Fibroblast of skin of left biceps (primary cell): ENCODE results near the gene CD4.

Experiments
- DNase-seq, 2 experiments: peaks; one replicate each; pipeline ENCODE4 v3.0.0-alpha.2; 2013; ENCODE audit warnings: low read depth in 2 of 2

The CD4 gene

DNA sequence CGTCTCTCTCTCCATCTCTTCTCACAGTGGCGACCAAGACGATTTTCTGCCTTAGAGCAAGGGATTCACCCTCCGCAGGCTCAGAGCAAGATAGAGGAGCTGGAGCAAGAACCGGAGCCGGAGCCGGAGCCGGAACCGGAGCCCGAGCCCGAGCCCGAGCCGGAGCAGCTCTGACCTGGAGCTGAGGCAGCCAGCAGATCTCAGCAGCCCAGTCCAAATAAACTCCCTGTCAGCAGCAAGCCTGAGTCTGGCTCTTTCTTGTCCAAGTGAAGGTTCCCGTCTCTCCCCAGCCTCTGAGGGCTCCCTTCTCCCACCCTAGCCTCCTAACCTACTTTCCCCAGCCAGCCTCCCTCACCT, 11.1 kb upstream of the CD4 start:
- DNase-seq, result no peak

DNA sequence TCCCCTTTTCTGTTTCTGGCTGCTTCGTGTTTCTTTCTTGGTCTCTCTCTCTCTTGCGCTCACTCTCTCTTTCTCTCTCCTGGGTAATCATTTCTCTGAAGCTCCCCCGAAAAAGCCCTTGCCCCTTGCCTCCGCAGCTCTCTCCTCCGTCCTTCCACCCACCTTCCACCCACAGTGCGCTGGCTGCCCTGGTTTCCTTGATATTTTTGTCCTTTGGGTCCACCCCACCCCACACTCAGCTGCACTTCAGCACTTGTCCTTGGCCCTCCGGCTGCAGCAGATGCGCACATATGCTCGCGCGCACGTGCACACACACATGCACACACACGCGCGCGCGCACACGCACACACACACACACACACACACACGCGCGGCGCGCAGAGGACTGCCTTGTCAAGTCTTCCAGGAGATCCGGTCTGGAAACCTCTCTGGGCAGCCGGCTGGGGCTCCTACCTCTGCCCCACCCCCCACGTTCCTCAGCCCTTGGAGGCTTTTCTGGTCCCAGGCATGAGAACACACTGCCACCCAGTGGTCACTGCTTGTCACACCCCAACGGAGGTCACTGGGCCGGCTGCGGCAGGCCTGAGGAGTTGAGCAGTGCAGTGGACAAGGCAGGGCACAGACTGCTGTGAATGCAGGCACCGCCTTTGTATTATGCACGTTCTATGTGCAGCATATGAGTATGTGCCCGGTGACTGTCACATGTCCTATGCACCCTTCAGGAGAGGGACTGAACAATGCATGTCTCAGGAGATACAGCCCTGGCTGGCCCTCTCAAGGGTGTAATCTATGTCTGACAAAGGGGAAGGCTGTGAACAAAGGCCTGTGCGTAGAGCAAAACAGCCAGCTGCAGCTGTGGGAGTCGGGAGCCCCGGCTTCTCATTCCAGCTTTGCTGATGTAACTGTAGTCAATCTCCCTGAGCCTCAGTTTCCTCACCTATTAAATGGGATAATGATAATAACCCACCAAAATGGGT, 10.5 kb upstream of the CD4 start:
- DNase-seq, result peak; percentile 78 to 80

DNA sequence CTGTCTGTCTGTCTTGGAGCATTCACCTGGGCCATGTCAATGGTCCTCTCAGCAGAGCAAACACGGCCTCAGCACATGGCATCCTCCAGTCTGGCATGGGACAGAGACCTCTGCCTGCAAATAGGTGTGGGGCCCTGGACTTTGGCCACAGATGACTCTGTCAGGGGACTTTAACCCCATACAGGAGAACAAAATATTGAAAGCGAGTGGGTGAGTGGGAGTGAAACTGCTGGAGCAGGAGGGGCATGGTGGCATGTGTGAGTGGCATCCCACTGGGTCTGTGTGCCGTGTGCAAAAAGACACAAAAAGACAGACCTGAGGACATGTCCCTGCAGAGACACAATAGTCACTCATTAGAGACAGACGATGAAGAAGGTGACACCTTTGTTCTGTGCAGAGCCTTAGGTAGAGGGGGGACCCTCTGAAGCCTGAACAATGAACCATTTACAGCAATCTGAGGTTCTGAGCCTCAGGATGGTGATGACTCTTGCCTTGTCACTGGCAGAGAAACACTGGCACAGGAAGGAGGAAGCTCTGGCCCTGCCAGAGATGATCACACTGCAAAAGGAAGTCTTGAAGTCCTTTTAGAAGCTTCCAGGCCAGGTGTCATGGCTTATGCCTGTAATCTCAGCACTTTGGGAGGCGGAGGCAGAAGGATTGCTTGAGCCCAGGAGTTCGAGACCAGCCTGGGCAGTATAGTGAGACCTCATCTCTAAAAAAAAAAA, 9.5 kb upstream of the CD4 start:
- no peak for DNase-seq

GRCh38 chr12:6780573-6780972, 8.8 kb upstream of the CD4 start:
- no peak for DNase-seq

DNA sequence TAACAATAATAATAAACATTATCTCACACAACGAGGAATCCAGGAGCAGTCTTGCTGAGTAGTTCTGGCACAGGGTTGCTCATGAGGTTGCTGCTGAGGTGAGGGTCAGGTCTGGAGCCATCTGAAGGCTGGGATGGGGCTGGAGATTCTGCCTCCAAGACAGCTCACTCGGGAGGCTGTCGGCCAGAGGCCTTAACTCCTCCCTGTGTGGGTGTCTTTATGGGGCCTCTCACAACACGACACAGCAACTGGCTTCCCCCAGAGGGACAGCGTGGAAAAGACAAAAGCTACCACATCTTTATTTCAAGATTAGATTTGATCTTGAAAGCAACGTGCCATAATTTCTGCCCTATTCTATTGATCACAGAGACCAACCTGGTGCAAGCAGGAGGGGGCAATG, 7.2 kb upstream of the CD4 start:
- no peak for DNase-seq

- no peak for DNase-seq
These were observed 6.3 kb upstream of the CD4 start for GRCh38 chr12:6782850-6783566.

DNA sequence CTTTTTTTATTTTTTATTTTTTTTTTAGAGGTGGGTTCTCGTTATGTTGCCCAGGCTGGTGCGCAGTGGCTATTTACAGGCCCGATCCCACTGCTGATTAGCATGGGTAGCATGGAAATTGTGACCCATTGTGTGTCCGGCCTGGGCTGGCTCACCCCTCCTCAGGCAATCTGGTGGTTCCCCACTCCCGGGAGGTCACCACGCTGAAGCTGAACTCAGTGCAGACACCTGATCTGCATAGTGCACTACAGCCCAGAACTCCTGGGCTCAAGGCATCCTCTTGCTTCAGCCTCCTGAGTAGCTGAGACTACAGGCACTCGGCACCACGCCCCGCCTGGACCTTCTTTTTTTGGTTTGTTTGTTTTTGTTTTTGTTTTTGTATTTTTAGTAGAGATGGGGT, 5.5 kb upstream of the CD4 start:
- DNase-seq, result no peak

- DNase-seq, result no peak
These were observed 5.0 kb upstream of the CD4 start for GRCh38 chr12:6784296-6784695.

DNA sequence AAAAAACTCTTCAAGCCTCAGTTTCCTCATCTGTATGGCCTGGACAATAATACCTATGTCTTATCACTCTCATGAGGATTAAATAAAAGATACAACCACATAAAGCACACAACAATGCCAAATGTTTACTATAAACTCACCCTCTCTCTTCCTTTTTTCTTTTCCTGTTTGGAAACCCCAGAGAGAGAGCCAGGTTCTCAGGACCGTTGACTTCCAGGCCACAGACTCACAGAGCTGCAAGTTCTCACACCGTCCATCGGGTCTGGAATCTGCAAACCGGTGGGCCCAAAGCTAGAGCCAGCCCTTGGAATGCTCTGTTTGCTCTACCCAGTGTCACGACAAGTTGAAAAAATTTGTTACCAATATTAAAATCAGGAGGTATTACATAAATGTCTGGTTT, 4.6 kb upstream of the CD4 start:
- no peak for DNase-seq

DNA sequence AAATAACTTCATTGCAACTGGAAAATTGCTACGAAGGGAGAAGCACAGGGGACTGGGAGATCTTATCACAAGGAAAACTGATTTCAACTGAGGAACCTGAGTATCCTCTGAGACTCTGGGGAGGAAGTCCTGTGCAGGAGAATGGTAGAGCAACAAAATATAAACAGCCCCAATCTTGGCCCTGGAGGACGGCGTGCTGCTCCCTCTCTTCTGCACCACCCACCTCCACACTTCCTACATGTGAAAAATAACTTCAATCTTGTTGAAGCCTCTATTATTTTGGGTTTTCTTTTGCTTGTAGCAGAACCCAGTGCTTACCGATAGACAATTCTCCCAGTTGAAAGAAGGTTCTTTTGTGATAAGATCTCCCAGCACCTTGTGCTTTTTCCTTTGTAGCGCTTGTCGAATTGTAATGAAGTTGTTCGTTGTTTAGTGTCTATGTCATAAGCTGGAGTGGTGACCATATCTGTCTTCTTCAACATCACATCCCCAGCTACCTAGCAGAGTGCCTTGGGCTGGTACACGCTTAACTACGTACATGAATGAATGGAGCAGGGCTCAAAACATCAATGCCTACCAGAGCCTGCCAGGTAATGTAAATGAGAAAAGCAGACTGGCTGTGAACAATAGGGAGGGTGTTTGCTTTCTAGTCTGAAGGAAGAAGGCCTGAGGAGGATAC, 2.8 kb upstream of the CD4 start:
- no peak for DNase-seq

- DNase-seq, result no peak
These were observed 2.0 kb upstream of the CD4 start for GRCh38 chr12:6787309-6787708.

- no peak for DNase-seq
These were observed 1.3 kb downstream of the CD4 start for GRCh38 chr12:6790496-6791150.

- no peak for DNase-seq
These were observed 2.7 kb downstream of the CD4 start for GRCh38 chr12:6791931-6792520.

GRCh38 chr12:6792522-6793201, 3.3 kb downstream of the CD4 start:
- DNase-seq, result no peak

- DNase-seq, result no peak
These were observed 5.8 kb downstream of the CD4 start for GRCh38 chr12:6795088-6795487.

- no peak for DNase-seq
These were observed 7.2 kb downstream of the CD4 start for GRCh38 chr12:6796576-6796975.

GRCh38 chr12:6799147-6799546, 9.8 kb downstream of the CD4 start:
- no peak for DNase-seq

GRCh38 chr12:6807170-6807569, 17.8 kb downstream of the CD4 start:
- no peak for DNase-seq

- DNase-seq, result no peak
These were observed 19.7 kb downstream of the CD4 start for GRCh38 chr12:6809056-6809455.

DNA sequence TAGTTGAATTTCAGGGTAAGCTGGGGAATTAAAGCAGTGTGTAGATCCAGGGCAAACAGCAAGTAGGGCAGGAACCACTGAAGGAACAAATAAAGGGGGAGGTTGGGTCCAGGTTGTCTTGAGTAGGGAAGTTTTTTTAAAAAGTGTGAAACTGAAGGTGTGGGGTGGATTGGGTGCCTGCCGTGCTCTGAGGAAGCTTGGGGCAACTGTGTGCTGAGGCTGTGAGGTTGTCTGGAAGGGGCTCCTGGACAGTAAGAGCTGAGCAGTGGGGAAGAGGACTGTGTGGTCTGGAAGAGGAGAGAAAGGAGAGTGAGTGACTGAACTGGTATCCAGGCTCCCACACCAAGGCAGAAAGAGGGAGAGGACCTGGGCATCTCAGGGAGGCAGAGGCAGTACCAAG, 21.4 kb downstream of the CD4 start:
- no peak for DNase-seq
